Right lung (tissue), 5 donors: ENCODE results near the gene RNF31. TPM values are rescaled to one million over a fixed set of nuclear protein-coding genes. Genes with fewer than 3 reads are reported as not detected.

Experiments
- DNase-seq, 2 donors: peaks; one replicate each; pipeline ENCODE4 v3.0.0-alpha.2; 2013
- polyA plus RNA-seq, 5 donors: library from polyadenylated mRNA; unstranded; fragments of 120-200 nt; gene quantifications; one replicate each; pipeline versions ENCODE4 v1.2.1 to v1.2.3, GENCODE V29; 2013; ENCODE audit warnings: inconsistent platforms in 1 of 5, low replicate concordance in 1 of 5; ENCODE audit not compliant: insufficient read length in 5 of 5, insufficient read depth in 1 of 5

RNF31 gene
- polyA plus RNA-seq, 5 donors, result 42.8 to 60.2 (median 55.7) TPM

DNA sequence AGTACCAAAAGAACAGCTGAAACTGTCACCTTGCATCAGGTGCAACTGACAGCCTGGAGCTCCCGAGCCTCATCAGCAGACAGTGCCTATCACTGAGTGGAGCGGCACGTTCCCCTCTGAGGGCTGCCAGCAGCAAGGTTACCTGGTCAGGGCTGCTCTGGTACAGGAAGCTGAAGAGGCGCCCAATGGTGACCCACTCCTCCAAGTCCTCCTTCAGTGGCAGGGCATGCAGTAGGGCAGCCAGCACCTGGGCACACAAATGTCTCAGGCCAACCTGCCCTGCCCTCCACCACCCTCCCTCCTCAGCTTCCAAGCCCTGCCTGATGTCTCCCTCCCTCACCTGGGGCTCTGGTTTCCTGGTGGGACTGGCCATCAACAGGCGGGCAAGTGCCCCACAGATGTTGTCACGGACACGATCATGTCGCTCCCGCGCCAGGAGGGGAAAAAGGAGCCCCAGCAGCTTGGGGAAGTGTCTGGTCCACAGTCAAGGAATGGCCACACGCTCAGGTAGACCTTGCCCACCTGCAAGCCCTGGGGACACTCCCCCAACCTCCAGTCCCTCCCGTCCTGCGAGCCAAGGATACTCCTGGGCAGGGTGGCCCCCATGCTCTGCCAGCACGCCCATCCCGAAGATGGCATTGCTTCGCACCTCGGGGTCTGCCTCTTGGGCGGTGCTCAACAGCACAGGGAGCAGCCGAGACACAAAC, 34.2 kb downstream of the RNF31 start:
- no peak for DNase-seq

DNA sequence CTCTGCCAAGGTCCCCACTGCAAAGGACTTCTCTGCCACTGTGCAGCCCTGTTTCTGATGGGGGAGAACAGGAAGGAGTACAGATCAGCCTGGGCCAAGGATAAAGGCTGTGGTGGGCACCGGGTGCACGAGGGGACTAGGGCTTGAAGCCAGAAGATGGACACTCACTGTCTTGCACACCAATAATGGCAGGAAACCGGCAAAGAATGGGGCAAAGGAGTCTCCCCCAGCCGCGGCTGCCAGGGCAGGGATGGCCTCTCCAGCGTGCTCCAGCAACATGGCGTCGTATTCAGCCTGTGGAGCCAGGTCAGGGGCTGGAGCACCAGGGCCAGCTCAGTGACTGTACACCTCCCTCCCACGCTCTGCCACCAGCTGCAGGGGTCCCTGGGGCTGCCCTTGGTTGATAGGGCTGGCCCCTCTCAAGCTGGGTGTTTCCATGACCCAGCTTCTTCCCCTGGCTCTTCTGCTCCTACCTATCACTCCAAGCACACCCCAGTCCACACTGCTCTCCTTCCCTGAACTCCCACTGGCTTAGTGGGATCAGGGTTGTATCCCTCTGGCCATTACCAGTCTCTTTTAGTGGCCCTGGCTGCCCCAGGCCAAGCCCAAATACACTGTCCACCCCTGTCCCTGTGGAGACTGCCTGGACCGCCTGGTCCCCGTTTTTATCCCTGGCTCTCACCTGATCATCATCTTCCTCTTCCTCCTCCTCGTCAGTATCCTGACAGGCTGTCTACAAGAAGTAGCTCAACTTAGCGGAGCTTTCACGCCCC, 35.0 kb downstream of the RNF31 start:
- no peak for DNase-seq

DNA sequence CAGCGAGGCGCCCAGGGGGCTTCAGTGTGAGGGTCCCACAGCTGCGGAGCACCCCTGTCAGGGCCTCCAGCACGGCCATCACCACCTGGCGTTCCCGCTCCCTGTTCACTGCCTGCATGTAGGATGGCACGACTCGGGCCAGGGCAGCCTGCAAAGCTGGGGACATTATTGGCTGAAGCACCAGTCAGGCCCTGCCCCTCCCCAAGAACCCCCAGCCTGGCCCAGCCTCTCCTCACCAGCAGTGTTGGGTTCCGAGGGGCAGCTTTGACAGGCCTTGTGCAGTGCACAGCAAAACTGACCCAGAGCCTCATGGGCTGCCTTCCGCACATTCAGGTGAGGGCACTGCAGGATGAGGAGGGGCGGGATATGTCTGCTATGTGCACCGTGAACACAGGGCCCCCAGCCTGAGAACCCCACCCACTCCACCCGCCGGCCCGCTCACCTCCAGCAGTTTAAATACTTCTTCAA, 35.8 kb downstream of the RNF31 start:
- no peak for DNase-seq

- no peak for DNase-seq
Measured at GRCh38 chr14:24184104-24184970, 37.0 kb downstream of the RNF31 start.

DNA sequence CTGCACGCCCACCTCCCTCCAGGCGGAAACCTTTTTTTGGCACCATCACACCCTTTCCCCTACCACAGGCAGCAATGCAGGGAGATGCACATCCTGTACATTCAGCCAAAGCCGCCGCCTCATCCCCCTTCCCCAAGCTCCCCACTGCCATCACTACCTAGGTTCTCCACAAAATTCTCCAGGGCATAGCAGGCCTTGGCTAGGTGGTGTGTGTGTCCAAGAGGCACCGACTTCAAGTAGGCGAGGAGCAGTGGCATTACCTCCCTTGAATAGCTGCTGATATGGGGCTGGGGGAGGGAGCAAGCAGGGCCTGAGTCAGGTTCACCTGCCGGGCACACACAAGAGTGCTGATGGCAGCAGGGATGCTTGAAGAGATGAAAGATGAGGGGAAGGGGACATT, 37.7 kb downstream of the RNF31 start:
- no peak for DNase-seq

DNA sequence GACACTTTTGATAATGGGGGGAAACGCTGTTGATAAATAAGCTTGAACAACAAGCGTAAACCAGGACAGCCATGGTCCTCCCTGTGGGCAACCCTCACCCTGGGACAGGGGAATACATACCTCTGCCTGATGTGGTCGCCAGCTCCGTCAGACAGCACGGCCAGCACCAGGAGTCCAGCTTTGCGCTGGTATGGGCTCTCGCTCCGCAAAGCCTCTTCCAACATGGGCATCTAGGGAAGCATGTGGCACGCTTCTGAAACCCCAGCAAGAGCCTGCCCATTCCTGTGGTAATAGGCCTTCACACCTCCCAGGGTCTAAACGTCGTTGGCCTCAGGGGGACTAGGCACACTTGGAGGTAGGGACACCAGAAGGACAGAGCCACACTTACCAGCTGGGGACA, 38.4 kb downstream of the RNF31 start:
- no peak for DNase-seq

DNA sequence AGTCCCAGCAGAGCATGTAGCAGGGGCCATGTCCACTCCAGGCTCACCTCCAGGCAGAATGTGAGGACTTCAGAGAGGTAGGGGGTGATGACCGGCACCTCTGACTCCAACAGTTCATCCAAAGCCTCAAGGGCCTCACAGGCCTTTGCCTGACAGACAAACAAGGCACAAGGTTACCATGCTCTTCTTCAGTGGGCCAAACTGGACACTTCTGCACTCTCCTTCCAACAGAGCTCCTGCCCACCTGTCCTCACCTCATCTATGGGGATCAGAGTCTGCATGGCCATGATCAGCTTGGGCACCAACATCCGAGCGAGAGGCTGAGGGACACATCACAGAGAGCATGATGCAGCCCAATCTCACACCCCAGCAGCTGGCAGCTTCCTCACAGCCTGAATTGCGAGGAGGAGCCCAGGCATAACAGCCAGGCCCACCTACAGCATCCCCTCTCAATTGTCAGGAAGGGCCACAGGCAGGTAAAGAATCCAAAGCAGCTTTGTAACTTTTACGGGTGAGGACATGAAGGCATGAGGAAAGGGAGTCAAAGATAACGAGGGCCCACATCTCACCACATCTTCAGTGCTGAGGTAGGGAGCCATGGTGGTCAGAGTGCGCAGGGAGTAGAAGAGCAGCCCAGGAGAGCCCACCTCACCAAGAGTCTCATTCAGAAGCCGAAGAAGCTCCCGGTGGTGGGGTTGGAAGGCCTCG, 39.7 kb downstream of the RNF31 start:
- DNase-seq, result no peak

DNA sequence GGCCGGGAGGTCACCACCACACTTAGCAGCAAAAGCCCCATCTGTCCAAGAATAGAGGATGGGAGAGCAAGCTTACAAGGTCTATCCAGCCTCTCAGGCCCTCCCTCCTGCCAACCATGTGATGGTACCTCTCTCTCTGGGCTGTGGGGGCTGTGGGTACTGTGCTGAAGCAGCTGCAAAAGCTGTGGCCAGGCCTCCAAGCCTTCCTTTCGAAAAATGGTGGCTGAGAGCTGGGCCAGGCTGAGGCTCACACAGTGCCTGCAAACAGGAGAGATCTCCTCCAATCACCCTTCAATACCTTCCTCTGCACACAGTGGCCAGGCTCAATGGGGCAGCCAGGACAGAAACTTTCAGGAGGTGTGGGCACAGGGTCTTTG, 40.2 kb downstream of the RNF31 start:
- no peak for DNase-seq

GRCh38 chr14:24188251-24189058, 41.2 kb downstream of the RNF31 start, which contains the start of gene IPO4:
Gene IPO4 (minus strand): TSS chr14:24188816. CDS start chr14:24188787, 29 bp downstream.
- DNase-seq, result peak; percentile 95

DNA sequence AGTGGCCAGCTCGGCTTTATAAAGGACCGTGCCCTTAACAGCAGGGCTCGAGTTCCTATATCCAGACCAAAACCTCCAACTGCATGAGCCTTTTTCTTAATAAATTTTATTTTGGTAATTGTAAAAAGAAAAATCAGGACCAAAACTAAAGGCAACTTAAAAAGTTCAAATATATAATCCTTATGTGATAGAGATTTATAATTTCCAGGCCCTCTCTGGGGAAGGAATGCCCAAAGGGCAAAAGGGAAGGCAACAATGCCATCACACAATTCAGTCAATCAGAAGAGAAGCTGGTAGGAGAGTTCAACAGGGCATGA, 41.7 kb downstream of the RNF31 start:
- DNase-seq, result no peak

DNA sequence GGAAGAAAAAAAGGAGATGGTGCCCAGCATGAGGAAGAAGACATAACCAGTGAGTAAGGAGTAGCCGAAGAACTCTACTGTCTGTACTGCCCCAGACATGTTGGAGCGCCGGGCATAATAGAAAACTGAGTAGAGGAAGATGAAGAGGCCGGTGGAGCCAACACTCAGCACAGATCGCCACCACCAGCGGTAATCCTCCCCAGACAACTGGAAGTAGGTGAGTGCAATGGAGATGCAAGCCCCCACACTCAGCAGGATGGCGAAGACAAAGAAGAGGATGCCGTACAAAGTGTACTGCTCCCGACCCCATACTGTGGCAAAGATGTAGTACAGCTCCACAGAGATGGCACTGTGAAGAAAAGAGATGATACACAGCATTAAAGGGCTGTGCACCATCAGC, 42.2 kb downstream of the RNF31 start:
- no peak for DNase-seq

DNA sequence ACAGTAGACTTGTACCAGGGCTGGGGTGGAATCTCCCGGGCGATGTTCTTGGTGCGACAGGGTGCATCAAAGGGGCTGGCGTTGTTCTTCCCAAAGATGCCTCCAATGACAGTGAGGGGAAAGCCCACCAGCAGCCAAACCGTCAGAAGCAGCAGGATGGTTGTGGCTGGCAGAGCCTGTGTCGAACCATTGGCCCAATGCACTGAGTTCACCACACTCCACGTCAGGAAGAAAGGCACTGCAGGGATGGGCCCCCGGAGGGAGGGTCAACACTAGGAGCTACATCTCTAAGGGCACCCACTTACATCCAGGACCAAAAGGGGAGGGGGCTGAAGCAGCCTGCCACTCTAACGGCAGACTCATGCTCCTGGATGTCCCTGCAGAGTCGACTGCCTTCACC, 43.1 kb downstream of the RNF31 start:
- no peak for DNase-seq

GRCh38 chr14:24192933-24193332, 45.6 kb downstream of the RNF31 start:
- DNase-seq, result no peak

GRCh38 chr14:24194186-24194872, 47.0 kb downstream of the RNF31 start:
- DNase-seq, result no peak

DNA sequence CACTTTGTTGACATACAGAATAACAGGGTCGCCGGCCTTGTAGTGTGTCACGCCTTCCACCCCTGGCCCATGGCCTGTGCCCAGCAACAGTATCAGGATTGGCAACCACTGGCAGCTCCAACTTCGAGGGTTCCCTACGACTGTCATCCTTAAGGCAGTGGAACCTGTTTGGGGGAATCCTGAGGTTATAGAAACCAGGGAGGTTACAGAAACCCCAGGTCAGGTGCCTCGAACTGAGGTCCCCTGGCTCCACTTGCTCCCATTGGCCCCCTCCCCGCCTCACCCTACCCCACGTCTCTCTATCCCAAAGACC, 47.5 kb downstream of the RNF31 start:
- no peak for DNase-seq

DNA sequence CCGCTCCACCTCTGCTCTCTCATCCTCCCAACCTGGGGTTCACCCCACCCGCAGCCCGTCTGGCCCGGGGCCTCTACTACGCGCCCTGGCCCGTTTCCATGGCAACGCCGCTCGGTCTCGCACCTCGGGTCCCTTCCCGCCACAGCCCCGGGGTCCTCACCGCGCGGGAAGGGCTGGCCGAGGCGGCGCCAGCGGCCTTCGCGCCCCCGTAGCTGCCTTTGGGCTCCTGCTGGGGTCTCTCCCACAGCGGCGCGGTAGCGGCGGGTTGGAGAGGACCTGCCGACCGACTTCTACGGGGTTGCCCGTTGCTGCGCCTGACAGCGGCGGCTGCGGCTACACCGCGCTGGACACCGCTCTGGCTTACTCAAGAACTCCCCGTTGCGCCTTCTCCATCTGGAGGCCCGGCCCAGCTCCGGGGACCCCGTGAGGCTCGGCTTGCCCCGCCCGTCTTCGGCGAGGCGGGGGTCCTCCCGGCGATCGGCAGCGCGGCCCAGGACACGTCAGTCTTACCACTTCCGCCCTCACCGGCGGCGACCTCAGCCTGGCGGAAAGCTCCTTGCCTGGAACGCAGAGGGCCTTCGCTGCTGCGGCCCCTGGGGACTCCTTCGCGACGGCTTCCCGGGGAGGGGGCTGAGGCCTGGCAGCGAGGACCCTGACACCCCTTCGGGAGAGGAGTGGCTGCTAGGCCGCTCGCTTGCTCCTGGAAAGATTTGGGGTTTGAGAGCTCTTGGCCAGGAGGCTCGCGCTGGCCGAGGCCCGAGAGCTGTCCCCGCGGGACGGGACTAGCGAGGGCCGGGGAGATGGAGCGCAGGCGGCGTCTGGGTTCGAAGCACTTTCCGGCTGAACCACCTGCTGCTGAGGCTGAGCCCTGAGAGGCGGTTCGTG, 48.1 kb downstream of the RNF31 start, which contains the start of gene TM9SF1:
TM9SF1 (minus strand) TSS at position 256 of the 885 bp plus-strand sequence. CDS start 422 bp downstream, outside the sequence.
- DNase-seq, result peak; percentile 91 to 92

DNA sequence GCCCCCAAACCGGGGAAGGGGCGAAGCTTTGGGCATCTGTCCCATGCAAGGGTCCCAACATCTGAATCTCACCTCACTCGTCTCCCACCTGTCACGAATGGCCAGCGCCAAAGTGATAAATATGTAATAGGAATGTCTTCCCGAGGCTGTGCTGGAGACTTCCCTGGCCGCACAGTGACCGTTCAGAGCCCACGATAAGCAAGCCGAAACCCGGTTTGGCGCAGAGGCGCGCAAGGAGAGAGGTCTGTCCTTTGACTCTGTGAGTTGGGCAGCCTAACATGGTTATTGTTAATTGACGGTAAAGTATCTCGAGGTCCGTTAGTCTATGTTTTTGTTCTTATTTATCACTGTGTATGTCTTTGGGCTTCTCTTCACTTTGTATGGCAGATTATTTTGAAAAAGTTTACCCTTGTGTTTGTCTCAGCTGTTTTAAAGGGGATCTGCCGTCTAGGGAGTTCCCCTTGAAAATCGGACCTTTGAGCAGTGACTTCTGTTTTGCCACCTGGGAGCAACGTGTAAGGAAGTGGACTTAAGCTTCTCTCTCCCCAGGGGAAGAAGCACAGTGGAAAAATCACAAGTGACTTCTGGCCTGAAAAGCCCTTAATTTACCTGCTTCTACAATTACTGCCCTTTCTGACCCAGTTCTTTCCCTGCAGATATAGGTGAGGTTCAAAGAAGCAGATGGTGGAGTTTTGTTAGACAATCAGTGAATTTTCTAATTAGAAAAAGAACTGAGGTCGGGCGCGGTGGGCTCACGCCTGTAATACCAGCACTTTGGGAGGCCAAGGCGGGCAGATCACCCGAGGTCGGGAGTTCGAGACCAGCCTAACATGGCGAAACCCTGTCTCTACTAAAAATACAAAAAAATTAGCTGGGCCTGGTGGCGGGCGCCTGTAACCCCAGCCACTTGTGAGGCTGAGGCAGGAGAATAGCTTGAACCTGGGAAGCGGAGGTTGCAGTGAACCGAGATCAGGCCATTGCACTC, 49.1 kb downstream of the RNF31 start:
- DNase-seq, result no peak

- DNase-seq, result no peak
Measured at GRCh38 chr14:24197056-24197450, 49.8 kb downstream of the RNF31 start.
